ENCODE measurements around the gene RMND1.

- TF ChIP-seq CTCF (IDR thresholded peaks at IDR 0.05 in 8 of 11, conservative IDR thresholded peaks at IDR 0.05 in 3 of 11) (no peak), POLR2A (IDR thresholded peaks at IDR 0.05) (no peak), POLR2AphosphoS5 (IDR thresholded peaks at IDR 0.05) (no peak)
These were observed 41.4 kb upstream of the RMND1 start for GRCh38 chr6:151493161-151493803.
